CD4-positive, alpha-beta memory T cell (primary cell): ENCODE data around the gene COL13A1. TPM values are rescaled to one million over a fixed set of nuclear protein-coding genes. Genes with fewer than 3 reads are reported as not detected.

Source experiments
- CTCF ChIA-PET: fragments of 350-600 bp; sonication (Branson Sonifier 250); formaldehyde crosslinking; loops from one replicate; lab custom pipeline; 2021; ENCODE audit warnings: inconsistent platforms; ENCODE audit not compliant: partially characterized antibody; lab: Charles Lee
- POLR2A ChIA-PET: fragments of 350-600 bp; sonication (Branson Sonifier 250); formaldehyde crosslinking; loops from one replicate; lab custom pipeline; 2021; ENCODE audit not compliant: partially characterized antibody; lab: Charles Lee
- DNase-seq, 5 donors: peaks; one replicate each; pipeline versions ENCODE4 v3.0.0 to v3.0.0-alpha.2; 2020 to 2022; ENCODE audit warnings: mixed read lengths in 1 of 5
- H3K27ac ChIP-seq: one replicate; pipeline ENCODE4 v1.7.0; 2013; ENCODE audit warnings: low read depth, low read length
- H3K27me3 ChIP-seq: 2 replicates; pipeline ENCODE4 v1.7.0; 2013; ENCODE audit warnings: mild to moderate bottlenecking, low read length, moderate library complexity; ENCODE audit not compliant: insufficient read depth
- H3K36me3 ChIP-seq: 2 replicates; pipeline ENCODE4 v1.7.0; 2013; ENCODE audit warnings: mild to moderate bottlenecking, low read length, moderate library complexity; ENCODE audit not compliant: insufficient read depth
- H3K4me1 ChIP-seq: 2 replicates; pipeline ENCODE4 v1.7.0; 2013; ENCODE audit warnings: mild to moderate bottlenecking, low read length, moderate library complexity; ENCODE audit not compliant: insufficient read depth
- H3K4me3 ChIP-seq, 2 donors: one replicate each; pipeline ENCODE4 v1.7.0; 2013; ENCODE audit warnings: low read length in 2 of 2, mild to moderate bottlenecking in 1 of 2
- H3K9me3 ChIP-seq, 2 donors: one replicate each; pipeline ENCODE4 v1.7.0; 2013; ENCODE audit warnings: low read length in 2 of 2, control low read depth in 1 of 2; ENCODE audit not compliant: control insufficient read depth in 1 of 2
- H3K27ac Mint-ChIP-seq, 7 donors: one replicate each; pipeline ENCODE4 v1.8.0; 2020 to 2021; ENCODE audit warnings: mixed read lengths in 7 of 7, mild to moderate bottlenecking in 6 of 7, inconsistent platforms in 3 of 7, moderate library complexity in 3 of 7
- H3K27me3 Mint-ChIP-seq, 2 donors: one replicate each; pipeline ENCODE4 v1.8.0; 2020 to 2021; ENCODE audit warnings: mixed read lengths in 2 of 2
- H3K36me3 Mint-ChIP-seq, 2 donors: one replicate each; pipeline ENCODE4 v1.8.0; 2020 to 2021; ENCODE audit warnings: mixed read lengths in 2 of 2, inconsistent platforms in 1 of 2, mild to moderate bottlenecking in 1 of 2
- H3K4me1 Mint-ChIP-seq, 4 donors: one replicate each; pipeline ENCODE4 v1.8.0; 2020 to 2021; ENCODE audit warnings: mixed read lengths in 4 of 4, mild to moderate bottlenecking in 1 of 4
- H3K4me3 Mint-ChIP-seq, 8 donors: one replicate each; pipeline ENCODE4 v1.8.0; 2020 to 2021; ENCODE audit warnings: mixed read lengths in 8 of 8, mild to moderate bottlenecking in 7 of 8, moderate library complexity in 6 of 8, inconsistent platforms in 3 of 8
- H3K9me3 Mint-ChIP-seq, 8 donors: one replicate each; pipeline ENCODE4 v1.8.0; 2020 to 2021; ENCODE audit warnings: mixed read lengths in 8 of 8, mild to moderate bottlenecking in 5 of 8, inconsistent platforms in 3 of 8, moderate library complexity in 1 of 8
- intact Hi-C: fragments of 100-400 bp; cut with micrococcal nuclease; formaldehyde crosslinking; loops from one replicate; pipeline ENCODE4 v1.15.1; 2023
- polyA plus RNA-seq, 2 donors: library from polyadenylated mRNA; unstranded; fragments of 300-500 nt; fragmentation: Illumina TruSeq; gene quantifications; one replicate each; pipeline ENCODE4 v1.2.3, GENCODE V29; 2021
- total RNA-seq, 2 experiments: library from RNA; stranded (reverse); gene quantifications; one replicate each; pipeline ENCODE4 v1.2.3, GENCODE V29; 2021

The COL13A1 gene
- total and polyA plus RNA-seq, 4 experiments from 2014 or later: not detected

DNA sequence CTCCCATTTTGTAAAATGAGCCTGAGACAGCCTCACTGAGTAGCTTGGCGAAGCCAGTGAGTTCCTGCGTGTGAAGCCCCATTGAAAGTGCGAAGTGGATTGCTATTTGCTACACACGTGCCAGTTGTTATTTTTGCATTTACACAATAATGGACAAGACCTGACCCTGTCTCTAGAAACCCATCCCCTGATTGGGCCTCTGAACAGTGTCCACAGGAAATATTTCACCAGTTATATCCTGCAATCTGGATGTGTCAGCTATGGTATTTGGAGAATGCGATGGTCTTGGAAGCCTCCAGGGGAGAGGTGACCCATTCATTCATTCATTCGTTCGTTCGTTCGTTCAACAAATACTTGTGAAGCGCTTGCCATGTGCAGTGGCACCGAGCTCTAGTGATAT lies 37.1 kb downstream of the COL13A1 start:
- CTCF ChIA-PET: no interaction called here
- H3K36me3 Mint-ChIP-seq: no peaks in the 10 kb centered on the region
- Histone ChIP-seq H3K27ac (no peak overlapping the region), H3K27me3 (no peaks in the 10 kb centered on the region), H3K4me1 (no peaks in the 10 kb centered on the region), H3K36me3 (no peaks in the 10 kb centered on the region), H3K9me3 (no peaks in the 10 kb centered on the region), H3K4me3 (no peak overlapping the region)
- H3K4me3 Mint-ChIP-seq: no peak overlapping the region
- H3K9me3 Mint-ChIP-seq: no peaks in the 10 kb centered on the region
- POLR2A ChIA-PET: no interaction called here
- H3K4me1 Mint-ChIP-seq: no peaks in the 10 kb centered on the region
- intact Hi-C loops: no loop called here
- H3K27ac Mint-ChIP-seq: no peak overlapping the region
- H3K27me3 Mint-ChIP-seq: peaks cover 1 to 13% of the 10 kb centered on the region in 2 donors
- no peak for DNase-seq

DNA sequence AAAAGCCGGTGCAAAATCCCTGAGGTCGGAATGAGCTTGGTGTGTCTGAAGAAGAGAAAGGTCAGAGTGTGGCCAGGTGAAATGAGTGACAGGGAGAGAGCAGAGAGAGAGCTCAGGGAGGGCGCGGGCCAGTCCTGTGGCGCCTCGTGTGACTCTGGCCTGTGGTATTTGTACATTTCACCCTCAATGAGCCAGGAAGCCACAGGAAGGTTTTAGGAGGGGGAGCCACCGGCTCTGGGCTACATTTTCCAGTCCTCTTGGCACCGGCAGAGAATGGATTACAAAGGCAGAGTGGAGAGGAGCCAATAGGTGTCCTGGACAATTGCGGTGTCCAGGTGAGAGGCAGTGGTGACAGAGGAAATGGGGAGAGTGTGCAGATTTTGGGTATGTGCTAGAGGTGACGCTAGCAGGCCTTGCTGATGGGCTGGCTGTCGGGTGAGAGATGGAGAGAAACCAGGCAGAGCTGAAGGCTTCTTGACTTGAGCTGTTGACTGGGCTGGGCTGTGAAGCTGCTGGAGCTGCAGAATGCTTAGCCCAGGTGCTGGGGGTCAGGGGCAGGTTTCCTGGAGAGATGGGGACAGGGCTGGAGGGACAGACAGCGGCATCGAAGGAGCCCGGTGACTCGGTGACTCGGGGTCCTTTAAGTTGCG lies 38.1 kb downstream of the COL13A1 start:
- POLR2A ChIA-PET: no interaction called here
- Mint-ChIP-seq H3K27ac (no peak overlapping the region), H3K4me3 (no peak overlapping the region), H3K27me3 (peaks cover 5 to 14% of the 10 kb centered on the region in 2 donors), H3K9me3 (no peaks in the 10 kb centered on the region), H3K4me1 (no peaks in the 10 kb centered on the region), H3K36me3 (no peaks in the 10 kb centered on the region)
- H3K27me3 ChIP-seq: no peaks in the 10 kb centered on the region
- CTCF ChIA-PET: no interaction called here
- no peak overlapping the region for H3K4me3 ChIP-seq
- no peak for DNase-seq
- intact Hi-C loops: no loop called here
- no peak overlapping the region for H3K27ac ChIP-seq
- no peaks in the 10 kb centered on the region for H3K4me1 ChIP-seq
- no peaks in the 10 kb centered on the region for H3K36me3 ChIP-seq
- H3K9me3 ChIP-seq: no peaks in the 10 kb centered on the region

DNA sequence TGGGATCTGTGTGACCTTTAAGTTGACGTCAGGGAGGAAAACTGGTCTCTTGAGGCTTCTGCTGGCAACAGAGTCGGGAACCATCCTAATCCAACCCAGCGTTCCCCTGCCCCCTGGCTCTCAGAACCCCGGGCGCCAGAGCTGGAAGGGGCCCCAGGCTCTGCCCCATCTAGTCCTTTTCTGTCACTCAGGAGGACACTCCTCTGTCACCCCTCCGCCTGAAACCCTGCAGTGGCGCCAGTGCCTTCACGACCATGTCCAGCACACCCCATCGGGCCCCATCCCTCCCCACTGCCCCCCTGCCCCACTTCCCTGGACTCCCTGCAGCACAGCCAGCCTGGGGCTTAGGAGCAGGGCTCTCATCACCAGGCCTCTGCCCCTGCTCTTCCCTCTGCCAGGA lies 39.1 kb downstream of the COL13A1 start:
- Histone ChIP-seq H3K36me3 (no peaks in the 10 kb centered on the region), H3K27me3 (no peaks in the 10 kb centered on the region), H3K27ac (no peak overlapping the region), H3K9me3 (no peaks in the 10 kb centered on the region), H3K4me1 (no peaks in the 10 kb centered on the region), H3K4me3 (no peak overlapping the region)
- intact Hi-C loops: no loop called here
- DNase-seq: no peak
- H3K27me3 Mint-ChIP-seq: peaks cover 5 to 11% of the 10 kb centered on the region in 2 donors
- H3K27ac Mint-ChIP-seq: no peak overlapping the region
- H3K36me3 Mint-ChIP-seq: no peaks in the 10 kb centered on the region
- H3K4me1 Mint-ChIP-seq: no peaks in the 10 kb centered on the region
- H3K9me3 Mint-ChIP-seq: no peaks in the 10 kb centered on the region
- ChIA-PET POLR2A (no interaction called here), CTCF (no interaction called here)
- no peak overlapping the region for H3K4me3 Mint-ChIP-seq

DNA sequence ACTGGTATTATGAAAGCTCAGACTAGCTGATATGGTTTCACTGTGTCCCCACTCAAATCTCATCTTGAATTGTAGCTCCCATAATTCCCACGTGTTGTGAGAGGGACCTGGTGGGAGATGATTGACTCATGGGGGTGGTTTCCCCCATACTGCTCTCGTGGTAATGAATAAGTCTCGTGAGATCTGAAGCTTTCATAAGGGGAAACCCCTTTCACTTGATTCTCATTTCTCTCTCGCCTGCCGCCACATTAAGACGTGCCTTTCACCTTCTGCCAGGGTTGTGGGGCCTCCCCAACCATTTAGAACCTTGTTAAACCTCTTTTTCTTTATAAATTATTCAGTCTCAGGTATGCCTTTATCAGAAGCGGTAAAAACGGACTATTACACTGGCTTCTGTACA lies 40.3 kb downstream of the COL13A1 start:
- ChIA-PET CTCF (no interaction called here), POLR2A (no interaction called here)
- H3K4me3 Mint-ChIP-seq: no peak overlapping the region
- no peaks in the 10 kb centered on the region for H3K36me3 Mint-ChIP-seq
- Histone ChIP-seq H3K36me3 (no peaks in the 10 kb centered on the region), H3K4me3 (no peak overlapping the region), H3K9me3 (no peaks in the 10 kb centered on the region), H3K27ac (no peak overlapping the region), H3K27me3 (no peaks in the 10 kb centered on the region), H3K4me1 (no peaks in the 10 kb centered on the region)
- intact Hi-C loops: no loop called here
- no peaks in the 10 kb centered on the region for H3K4me1 Mint-ChIP-seq
- no peaks in the 10 kb centered on the region for H3K9me3 Mint-ChIP-seq
- no peak overlapping the region for H3K27ac Mint-ChIP-seq
- H3K27me3 Mint-ChIP-seq: peaks cover 13% of the 10 kb centered on the region in 2 donors
- DNase-seq: no peak

- no peaks in the 10 kb centered on the region for H3K4me1 Mint-ChIP-seq
- H3K4me3 Mint-ChIP-seq: no peak overlapping the region
- no peak overlapping the region for H3K27ac Mint-ChIP-seq
- ChIA-PET POLR2A (no interaction called here), CTCF (no interaction called here)
- Histone ChIP-seq H3K27ac (no peak overlapping the region), H3K27me3 (no peaks in the 10 kb centered on the region), H3K36me3 (no peaks in the 10 kb centered on the region), H3K4me1 (no peaks in the 10 kb centered on the region), H3K4me3 (no peak overlapping the region), H3K9me3 (no peaks in the 10 kb centered on the region)
- H3K9me3 Mint-ChIP-seq: no peaks in the 10 kb centered on the region
- intact Hi-C loops: no loop called here
- DNase-seq: no peak
- peaks cover 18 to 19% of the 10 kb centered on the region in 2 donors for H3K27me3 Mint-ChIP-seq
- H3K36me3 Mint-ChIP-seq: no peaks in the 10 kb centered on the region
These were observed 41.2 kb downstream of the COL13A1 start for GRCh38 chr10:69842882-69843281.

GRCh38 chr10:69843923-69844322 lies 42.2 kb downstream of the COL13A1 start:
- peaks cover 18 to 24% of the 10 kb centered on the region in 2 donors for H3K27me3 Mint-ChIP-seq
- Histone ChIP-seq H3K9me3 (no peaks in the 10 kb centered on the region), H3K36me3 (no peaks in the 10 kb centered on the region), H3K27ac (no peak overlapping the region), H3K4me1 (no peaks in the 10 kb centered on the region), H3K4me3 (no peak overlapping the region), H3K27me3 (no peaks in the 10 kb centered on the region)
- H3K4me1 Mint-ChIP-seq: no peaks in the 10 kb centered on the region
- intact Hi-C loops: no loop called here
- H3K36me3 Mint-ChIP-seq: no peaks in the 10 kb centered on the region
- H3K27ac Mint-ChIP-seq: no peak overlapping the region
- H3K4me3 Mint-ChIP-seq: no peak overlapping the region
- ChIA-PET POLR2A (no interaction called here), CTCF (no interaction called here)
- no peaks in the 10 kb centered on the region for H3K9me3 Mint-ChIP-seq
- DNase-seq: no peak

DNA sequence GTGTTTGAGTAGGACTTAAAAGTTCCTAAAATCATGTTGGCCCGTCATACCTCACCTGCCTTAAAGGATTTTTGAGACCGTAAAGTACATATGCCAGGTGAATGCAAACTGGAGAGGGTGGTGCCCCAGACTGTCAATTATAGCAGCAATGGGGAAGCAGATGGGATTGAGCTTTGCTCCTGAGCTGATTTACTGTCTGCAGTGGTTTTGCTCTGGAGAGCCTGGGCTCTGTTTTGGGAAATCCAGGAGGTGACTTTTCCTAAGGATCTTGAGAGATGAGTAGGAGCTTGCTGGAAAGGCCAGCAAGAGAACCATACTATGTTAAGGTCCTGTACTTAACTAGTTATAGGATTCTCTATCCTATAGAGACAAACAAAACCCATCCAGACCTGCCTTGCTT lies 43.0 kb downstream of the COL13A1 start:
- no peak overlapping the region for H3K27ac Mint-ChIP-seq
- CTCF ChIA-PET: no interaction called here
- H3K9me3 Mint-ChIP-seq: no peaks in the 10 kb centered on the region

More for the DNA sequence above, 43.0 kb downstream of the COL13A1 start:
- no peaks in the 10 kb centered on the region for H3K4me1 Mint-ChIP-seq
- Histone ChIP-seq H3K27ac (no peak overlapping the region), H3K27me3 (no peaks in the 10 kb centered on the region), H3K9me3 (no peaks in the 10 kb centered on the region), H3K4me3 (no peak overlapping the region), H3K4me1 (no peaks in the 10 kb centered on the region), H3K36me3 (no peaks in the 10 kb centered on the region)
- POLR2A ChIA-PET: no interaction called here
- intact Hi-C loops: no loop called here
- no peak for DNase-seq
- H3K36me3 Mint-ChIP-seq: no peaks in the 10 kb centered on the region
- H3K27me3 Mint-ChIP-seq: peaks cover 17 to 26% of the 10 kb centered on the region in 2 donors
- H3K4me3 Mint-ChIP-seq: no peak overlapping the region
